Measurements from ENCODE around the gene AMBRA1. TPM values are rescaled to one million over a fixed set of nuclear protein-coding genes. Genes with fewer than 3 reads are reported as not detected.

AMBRA1 gene
- total RNA-seq, 3 donors from 2014 or later (not counting 1 experiment from before 2014, with no cell fraction given) = 41.3 to 52.7 (median 46.2) TPM

- Histone ChIP-seq H3K4me1 (ENCODE audit: control insufficient read depth, insufficient read depth, low read length) (no peaks in the 10 kb centered on the region), H3K27ac (ENCODE audit: low read length) (no peak overlapping the region), H3K36me3 (ENCODE audit: control insufficient read depth, insufficient read depth, low read length) (peaks cover 5% of the 10 kb centered on the region), H3K4me3 (ENCODE audit: low read length) (no peak overlapping the region), H3K9me3 (ENCODE audit: control insufficient read depth, insufficient read depth, low read length) (no peaks in the 10 kb centered on the region), H3K27me3 (ENCODE audit: control insufficient read depth, insufficient read depth, low read length) (no peaks in the 10 kb centered on the region)
- WGBS (ENCODE audit: insufficient coverage) = 96% methylated on average over 1 of the region's 1 CpG
- H3K36me3 Mint-ChIP-seq = no peaks in the 10 kb centered on the region
- no peak overlapping the region for H3K4me3 Mint-ChIP-seq
- no peaks in the 10 kb centered on the region for H3K9me3 Mint-ChIP-seq
- ATAC-seq (no peak), DNase-seq (no peak)
- H3K27me3 Mint-ChIP-seq (ENCODE audit: low read depth in 2 of 2) = no peaks in the 10 kb centered on the region
- H3K4me1 Mint-ChIP-seq = peaks cover 26 to 42% of the 10 kb centered on the region in 2 donors
- intact Hi-C loops (cut with micrococcal nuclease) = no loop called here
- peak overlapping the region in 1 of 2 donors; percentile 26 for H3K27ac Mint-ChIP-seq
- TF ChIP-seq, protein P1, sequence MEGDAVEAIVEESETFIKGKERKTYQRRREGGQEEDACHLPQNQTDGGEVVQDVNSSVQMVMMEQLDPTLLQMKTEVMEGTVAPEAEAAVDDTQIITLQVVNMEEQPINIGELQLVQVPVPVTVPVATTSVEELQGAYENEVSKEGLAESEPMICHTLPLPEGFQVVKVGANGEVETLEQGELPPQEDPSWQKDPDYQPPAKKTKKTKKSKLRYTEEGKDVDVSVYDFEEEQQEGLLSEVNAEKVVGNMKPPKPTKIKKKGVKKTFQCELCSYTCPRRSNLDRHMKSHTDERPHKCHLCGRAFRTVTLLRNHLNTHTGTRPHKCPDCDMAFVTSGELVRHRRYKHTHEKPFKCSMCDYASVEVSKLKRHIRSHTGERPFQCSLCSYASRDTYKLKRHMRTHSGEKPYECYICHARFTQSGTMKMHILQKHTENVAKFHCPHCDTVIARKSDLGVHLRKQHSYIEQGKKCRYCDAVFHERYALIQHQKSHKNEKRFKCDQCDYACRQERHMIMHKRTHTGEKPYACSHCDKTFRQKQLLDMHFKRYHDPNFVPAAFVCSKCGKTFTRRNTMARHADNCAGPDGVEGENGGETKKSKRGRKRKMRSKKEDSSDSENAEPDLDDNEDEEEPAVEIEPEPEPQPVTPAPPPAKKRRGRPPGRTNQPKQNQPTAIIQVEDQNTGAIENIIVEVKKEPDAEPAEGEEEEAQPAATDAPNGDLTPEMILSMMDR (IDR thresholded peaks at IDR 0.05) = no peak
Observed at GRCh38 chr11:46472662-46472994, 121.2 kb downstream of the AMBRA1 start.

GRCh38 chr11:46471943-46472661 is 121.7 kb downstream of the AMBRA1 start:
- Mint-ChIP-seq H3K4me3 (no peak overlapping the region), H3K27ac (peak overlapping the region in 1 of 2 donors; percentile 26), H3K9me3 (no peaks in the 10 kb centered on the region), H3K36me3 (no peaks in the 10 kb centered on the region), H3K4me1 (peaks cover 26 to 40% of the 10 kb centered on the region in 2 donors), H3K27me3 (ENCODE audit: low read depth in 2 of 2) (no peaks in the 10 kb centered on the region)
- Histone ChIP-seq H3K27ac (ENCODE audit: low read length) (no peak overlapping the region), H3K4me3 (ENCODE audit: low read length) (no peak overlapping the region), H3K4me1 (ENCODE audit: control insufficient read depth, insufficient read depth, low read length) (no peaks in the 10 kb centered on the region), H3K36me3 (ENCODE audit: control insufficient read depth, insufficient read depth, low read length) (peaks cover 6% of the 10 kb centered on the region), H3K27me3 (ENCODE audit: control insufficient read depth, insufficient read depth, low read length) (no peaks in the 10 kb centered on the region), H3K9me3 (ENCODE audit: control insufficient read depth, insufficient read depth, low read length) (no peaks in the 10 kb centered on the region)
- TF ChIP-seq, protein P1 (IDR thresholded peaks at IDR 0.05) = no peak
- DNase-seq (no peak), ATAC-seq (no peak)
- intact Hi-C loops (cut with micrococcal nuclease) = no loop called here
- WGBS (ENCODE audit: insufficient coverage) = 100% methylated on average over 5 of the region's 5 CpGs

DNA sequence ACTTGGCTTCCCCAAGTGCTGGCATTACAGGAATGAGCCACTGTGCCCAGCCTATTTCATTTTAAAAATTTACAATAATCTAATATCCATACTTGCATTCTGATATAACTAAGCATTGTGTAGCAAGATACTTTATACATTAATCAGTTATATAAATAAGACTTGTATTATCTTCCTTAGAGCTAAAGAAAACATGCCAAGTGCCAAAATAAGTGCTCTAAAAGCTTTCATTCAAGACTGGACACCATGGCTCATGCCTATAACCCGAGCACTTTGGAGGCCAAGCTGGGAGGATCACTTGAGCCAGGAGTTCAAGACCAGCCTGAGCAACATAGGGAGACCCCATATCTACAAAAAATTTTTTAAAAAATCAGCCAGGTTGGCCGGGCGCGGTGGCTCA is 123.9 kb downstream of the AMBRA1 start:
- Histone ChIP-seq H3K27ac (ENCODE audit: low read length) (no peak overlapping the region), H3K4me1 (ENCODE audit: control insufficient read depth, insufficient read depth, low read length) (no peaks in the 10 kb centered on the region), H3K9me3 (ENCODE audit: control insufficient read depth, insufficient read depth, low read length) (no peaks in the 10 kb centered on the region), H3K27me3 (ENCODE audit: control insufficient read depth, insufficient read depth, low read length) (no peaks in the 10 kb centered on the region), H3K4me3 (ENCODE audit: low read length) (no peak overlapping the region), H3K36me3 (ENCODE audit: control insufficient read depth, insufficient read depth, low read length) (peaks cover 9% of the 10 kb centered on the region)
- 100% methylated on average over 4 of the region's 4 CpGs for WGBS (ENCODE audit: insufficient coverage)
- H3K36me3 Mint-ChIP-seq = no peaks in the 10 kb centered on the region
- H3K9me3 Mint-ChIP-seq = no peaks in the 10 kb centered on the region
- TF ChIP-seq, protein P1 (IDR thresholded peaks at IDR 0.05) = no peak
- H3K27me3 Mint-ChIP-seq (ENCODE audit: low read depth in 2 of 2) = no peaks in the 10 kb centered on the region
- DNase-seq = no peak
- no peak overlapping the region for H3K4me3 Mint-ChIP-seq
- intact Hi-C loops (cut with micrococcal nuclease) = no loop called here
- no peak for ATAC-seq
- H3K4me1 Mint-ChIP-seq = peaks cover 20 to 34% of the 10 kb centered on the region in 2 donors
- no peak overlapping the region for H3K27ac Mint-ChIP-seq

- Mint-ChIP-seq H3K4me1 (peaks cover 14 to 28% of the 10 kb centered on the region in 2 donors), H3K36me3 (no peaks in the 10 kb centered on the region), H3K27ac (no peak overlapping the region), H3K4me3 (no peak overlapping the region), H3K9me3 (no peaks in the 10 kb centered on the region), H3K27me3 (ENCODE audit: low read depth in 2 of 2) (no peaks in the 10 kb centered on the region)
- Histone ChIP-seq H3K36me3 (ENCODE audit: control insufficient read depth, insufficient read depth, low read length) (peaks cover 9% of the 10 kb centered on the region), H3K4me1 (ENCODE audit: control insufficient read depth, insufficient read depth, low read length) (no peaks in the 10 kb centered on the region), H3K9me3 (ENCODE audit: control insufficient read depth, insufficient read depth, low read length) (no peaks in the 10 kb centered on the region), H3K27me3 (ENCODE audit: control insufficient read depth, insufficient read depth, low read length) (no peaks in the 10 kb centered on the region), H3K4me3 (ENCODE audit: low read length) (no peak overlapping the region), H3K27ac (ENCODE audit: low read length) (no peak overlapping the region)
- intact Hi-C loops (cut with micrococcal nuclease) = no loop called here
- TF ChIP-seq, protein P1 (IDR thresholded peaks at IDR 0.05) = no peak
- ATAC-seq = no peak
- DNase-seq = no peak
- WGBS (ENCODE audit: insufficient coverage) = 100% methylated on average over 1 of the region's 1 CpG
Observed at GRCh38 chr11:46465683-46466082, 128.1 kb downstream of the AMBRA1 start.

Measured in natural killer cell (primary cell).